Thyroid gland (tissue), 4 donors: ENCODE measurements around the gene IL22RA1.

ENCODE experiments used
- POLR2A ChIP-seq, 2 donors: fragments of 450-650 bp; IDR thresholded peaks; one replicate each; pipeline ENCODE4 v1.6.1; 2017; ENCODE audit warnings: antibody characterized with exemption in 2 of 2, mild to moderate bottlenecking in 2 of 2, moderate library complexity in 1 of 2
- TF ChIP-seq, protein P1 (sequence below), 6 experiments: fragments of 200-600 bp in 3 of 6; fragments of 450-650 bp in 3 of 6; sonication (generic) in 3 of 6; IDR thresholded peaks; one replicate each; pipeline ENCODE4 v1.5.1; 2016 to 2019; ENCODE audit warnings: antibody characterized with exemption in 6 of 6, mild to moderate bottlenecking in 2 of 6, inconsistent platforms in 1 of 6, moderate library complexity in 1 of 6

DNA sequence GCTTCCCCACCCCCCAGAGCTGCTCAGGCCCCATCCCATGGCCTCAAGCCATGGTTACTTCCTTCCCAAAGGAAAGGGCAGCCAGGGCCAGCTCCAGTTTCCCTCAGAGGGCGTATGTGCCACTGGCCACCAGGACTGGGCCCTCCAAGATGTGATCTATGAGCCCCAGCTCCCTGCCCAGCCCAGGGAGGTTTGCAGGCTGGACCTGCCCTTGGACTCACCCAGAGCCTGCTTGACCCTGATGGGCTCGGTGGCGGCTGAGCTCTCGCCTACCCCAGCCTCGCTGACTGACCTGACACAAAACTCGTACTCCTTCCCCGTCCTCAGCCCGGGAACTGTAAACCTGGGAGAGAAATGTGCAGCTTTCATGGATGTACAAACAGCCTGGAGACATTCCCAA lies 60.6 kb downstream of the IL22RA1 start:
- TF ChIP-seq, protein P1, sequence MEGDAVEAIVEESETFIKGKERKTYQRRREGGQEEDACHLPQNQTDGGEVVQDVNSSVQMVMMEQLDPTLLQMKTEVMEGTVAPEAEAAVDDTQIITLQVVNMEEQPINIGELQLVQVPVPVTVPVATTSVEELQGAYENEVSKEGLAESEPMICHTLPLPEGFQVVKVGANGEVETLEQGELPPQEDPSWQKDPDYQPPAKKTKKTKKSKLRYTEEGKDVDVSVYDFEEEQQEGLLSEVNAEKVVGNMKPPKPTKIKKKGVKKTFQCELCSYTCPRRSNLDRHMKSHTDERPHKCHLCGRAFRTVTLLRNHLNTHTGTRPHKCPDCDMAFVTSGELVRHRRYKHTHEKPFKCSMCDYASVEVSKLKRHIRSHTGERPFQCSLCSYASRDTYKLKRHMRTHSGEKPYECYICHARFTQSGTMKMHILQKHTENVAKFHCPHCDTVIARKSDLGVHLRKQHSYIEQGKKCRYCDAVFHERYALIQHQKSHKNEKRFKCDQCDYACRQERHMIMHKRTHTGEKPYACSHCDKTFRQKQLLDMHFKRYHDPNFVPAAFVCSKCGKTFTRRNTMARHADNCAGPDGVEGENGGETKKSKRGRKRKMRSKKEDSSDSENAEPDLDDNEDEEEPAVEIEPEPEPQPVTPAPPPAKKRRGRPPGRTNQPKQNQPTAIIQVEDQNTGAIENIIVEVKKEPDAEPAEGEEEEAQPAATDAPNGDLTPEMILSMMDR (IDR thresholded peaks at IDR 0.05): no peak
- no peak for TF ChIP-seq POLR2A (IDR thresholded peaks at IDR 0.05)
